Measurements from ENCODE around the gene AGPAT3.

DNA sequence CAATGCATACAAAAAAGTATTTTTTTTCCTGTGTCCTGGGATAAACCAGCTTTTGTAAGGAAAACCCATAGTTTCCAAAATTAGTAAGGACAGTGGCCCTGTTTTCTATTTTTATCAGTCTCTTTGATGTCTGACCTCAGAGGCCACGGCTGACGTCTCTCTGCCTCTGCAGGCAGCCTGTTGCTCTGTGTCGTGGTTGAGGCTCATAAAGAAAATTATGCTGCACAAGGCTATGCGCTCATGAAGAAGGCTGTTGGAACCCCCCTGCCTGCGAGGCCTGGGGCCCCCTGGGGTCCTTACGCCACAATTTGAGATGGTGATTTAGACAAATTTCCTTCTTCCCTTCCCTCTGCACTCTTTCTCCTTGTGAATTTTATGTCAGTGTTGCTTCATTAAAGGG is 48.9 kb downstream of the AGPAT3 start:
- no peak for TF ChIP-seq CTCF (IDR thresholded peaks at IDR 0.05)
- TF ChIP-seq POLR2A (IDR thresholded peaks at IDR 0.05), result no peak
